Peyer's patch (tissue), 4 donors: Measurements from ENCODE around the gene NAALAD2. TPM values are rescaled to one million over a fixed set of nuclear protein-coding genes. Genes with fewer than 3 reads are reported as not detected.

Experiments
- DNase-seq, 3 donors: peaks; one replicate each; pipeline ENCODE4 v3.0.0-alpha.2; 2017 to 2019
- H3K27ac ChIP-seq, 4 donors: fragments of 200-600 bp; sonication (generic); one replicate each; pipeline ENCODE4 v1.5.1; 2016 to 2019
- H3K27me3 ChIP-seq, 2 donors: fragments of 200-600 bp; sonication (generic); one replicate each; pipeline ENCODE4 v1.5.1; 2019
- H3K36me3 ChIP-seq, 3 donors: fragments of 200-600 bp; sonication (generic); one replicate each; pipeline ENCODE4 v1.5.1; 2016 to 2019
- H3K4me1 ChIP-seq, 4 donors: fragments of 200-600 bp; sonication (generic); one replicate each; pipeline ENCODE4 v1.5.1; 2016 to 2019
- H3K4me3 ChIP-seq, 4 donors: fragments of 200-600 bp; sonication (generic); 1 replicate in 3 of 4; 2 replicates in 1 of 4; pipeline ENCODE4 v1.5.1; 2016 to 2019; ENCODE audit warnings: mild to moderate bottlenecking in 1 of 4
- H3K9me3 ChIP-seq, 4 donors: fragments of 200-600 bp; sonication (generic); one replicate each; pipeline ENCODE4 v1.5.1; 2016 to 2019; ENCODE audit warnings: mild to moderate bottlenecking in 1 of 4
- POLR2A ChIP-seq, 2 donors: fragments of 450-650 bp; IDR thresholded peaks; one replicate each; pipeline ENCODE4 v1.5.1; 2017; ENCODE audit warnings: antibody characterized with exemption in 2 of 2, mild to moderate bottlenecking in 2 of 2, moderate library complexity in 2 of 2
- total RNA-seq, 4 donors: library from RNA; depleted of rRNA; stranded (reverse); fragments of >200 nt; gene quantifications; one replicate each; pipeline ENCODE4 v1.1.0, GENCODE V29; 2016
- TF ChIP-seq, protein P1 (sequence below), 6 experiments: fragments of 450-650 bp in 4 of 6; fragments of 200-600 bp in 2 of 6; sonication (generic) in 1 of 6; IDR thresholded peaks; one replicate each; pipeline ENCODE4 v1.5.1; 2017 to 2019; ENCODE audit warnings: antibody characterized with exemption in 6 of 6, mild to moderate bottlenecking in 3 of 6, moderate library complexity in 1 of 6

Gene NAALAD2
- total RNA-seq, 4 donors from 2014 or later, result 1.7 to 7.0 (median 4.2) TPM; not detected in 1

DNA sequence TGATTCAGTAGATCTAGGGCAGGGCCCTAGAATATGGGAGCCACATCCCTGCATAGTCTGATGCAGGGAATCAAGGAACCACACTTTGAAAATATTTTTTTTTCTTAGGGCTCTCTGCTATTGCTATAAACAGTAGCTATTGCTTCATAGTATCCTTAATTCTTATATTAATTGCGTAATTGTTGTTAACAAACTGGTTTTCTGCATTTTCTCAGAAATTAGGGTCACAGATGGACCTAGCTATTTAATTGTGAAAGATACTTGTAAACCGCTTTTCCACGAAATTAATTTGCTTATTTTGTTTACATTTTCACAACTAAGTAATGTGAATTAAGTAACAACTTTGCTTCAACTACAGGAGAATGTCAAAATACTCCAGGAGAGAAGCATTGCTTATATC is 34.1 kb downstream of the NAALAD2 start:
- no peak for DNase-seq
- no peak overlapping the region for H3K4me3 ChIP-seq
- H3K36me3 ChIP-seq, result no peaks in the 10 kb centered on the region
- no peak overlapping the region for H3K27ac ChIP-seq
- TF ChIP-seq, protein P1, sequence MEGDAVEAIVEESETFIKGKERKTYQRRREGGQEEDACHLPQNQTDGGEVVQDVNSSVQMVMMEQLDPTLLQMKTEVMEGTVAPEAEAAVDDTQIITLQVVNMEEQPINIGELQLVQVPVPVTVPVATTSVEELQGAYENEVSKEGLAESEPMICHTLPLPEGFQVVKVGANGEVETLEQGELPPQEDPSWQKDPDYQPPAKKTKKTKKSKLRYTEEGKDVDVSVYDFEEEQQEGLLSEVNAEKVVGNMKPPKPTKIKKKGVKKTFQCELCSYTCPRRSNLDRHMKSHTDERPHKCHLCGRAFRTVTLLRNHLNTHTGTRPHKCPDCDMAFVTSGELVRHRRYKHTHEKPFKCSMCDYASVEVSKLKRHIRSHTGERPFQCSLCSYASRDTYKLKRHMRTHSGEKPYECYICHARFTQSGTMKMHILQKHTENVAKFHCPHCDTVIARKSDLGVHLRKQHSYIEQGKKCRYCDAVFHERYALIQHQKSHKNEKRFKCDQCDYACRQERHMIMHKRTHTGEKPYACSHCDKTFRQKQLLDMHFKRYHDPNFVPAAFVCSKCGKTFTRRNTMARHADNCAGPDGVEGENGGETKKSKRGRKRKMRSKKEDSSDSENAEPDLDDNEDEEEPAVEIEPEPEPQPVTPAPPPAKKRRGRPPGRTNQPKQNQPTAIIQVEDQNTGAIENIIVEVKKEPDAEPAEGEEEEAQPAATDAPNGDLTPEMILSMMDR (IDR thresholded peaks at IDR 0.05), result no peak
- TF ChIP-seq POLR2A (IDR thresholded peaks at IDR 0.05), result no peak
- H3K9me3 ChIP-seq, result no peaks in the 10 kb centered on the region
- H3K27me3 ChIP-seq, result no peaks in the 10 kb centered on the region
- no peaks in the 10 kb centered on the region for H3K4me1 ChIP-seq

DNA sequence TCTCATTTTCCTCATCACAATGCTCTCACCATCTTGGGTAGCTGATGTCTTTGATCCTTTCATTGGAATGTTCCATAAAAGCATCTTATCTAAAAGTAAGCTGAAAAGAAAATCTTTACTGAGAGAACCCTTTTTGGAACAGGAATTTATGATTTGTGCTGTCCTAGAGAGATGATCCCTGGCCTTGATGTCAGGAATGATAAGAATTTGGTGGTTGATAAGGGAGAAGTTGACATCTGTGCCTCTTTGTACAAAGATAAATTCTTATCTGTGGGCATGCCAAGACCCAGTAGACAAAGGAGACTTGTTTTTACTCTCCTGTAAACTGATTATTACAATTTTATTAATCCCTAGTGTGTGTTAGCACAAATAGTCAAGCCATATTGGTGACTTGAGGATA is 36.9 kb downstream of the NAALAD2 start:
- Histone ChIP-seq H3K4me1 (no peaks in the 10 kb centered on the region), H3K9me3 (no peaks in the 10 kb centered on the region), H3K4me3 (no peak overlapping the region), H3K36me3 (no peaks in the 10 kb centered on the region), H3K27ac (no peak overlapping the region), H3K27me3 (no peaks in the 10 kb centered on the region)
- no peak for TF ChIP-seq POLR2A (IDR thresholded peaks at IDR 0.05)
- TF ChIP-seq, protein P1 (IDR thresholded peaks at IDR 0.05), result no peak
- no peak for DNase-seq

DNA sequence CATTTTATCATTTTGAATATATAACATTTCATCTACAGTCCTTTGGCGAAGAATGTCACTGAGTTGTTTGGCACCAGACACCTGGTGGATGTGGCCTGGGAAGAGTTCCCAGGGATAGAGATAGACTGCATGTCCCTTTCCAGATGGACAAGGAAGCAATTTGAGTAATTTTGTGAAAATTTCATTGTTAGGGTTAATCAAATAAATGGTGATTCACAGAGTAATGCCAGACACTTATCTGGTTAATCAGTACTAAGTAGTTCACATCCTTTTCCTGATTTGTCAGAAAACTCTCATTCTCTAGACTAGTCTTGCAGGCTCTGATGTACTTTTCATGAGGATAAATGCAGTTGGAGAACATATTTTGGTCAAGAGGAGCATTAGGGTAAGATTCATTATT is 41.6 kb downstream of the NAALAD2 start:
- no peak overlapping the region for H3K27ac ChIP-seq
- no peaks in the 10 kb centered on the region for H3K9me3 ChIP-seq
- DNase-seq, result no peak
- H3K36me3 ChIP-seq, result no peaks in the 10 kb centered on the region
- H3K27me3 ChIP-seq, result no peaks in the 10 kb centered on the region
- TF ChIP-seq POLR2A (IDR thresholded peaks at IDR 0.05), result no peak
- TF ChIP-seq, protein P1 (IDR thresholded peaks at IDR 0.05), result no peak
- no peaks in the 10 kb centered on the region for H3K4me1 ChIP-seq
- H3K4me3 ChIP-seq, result no peak overlapping the region

DNA sequence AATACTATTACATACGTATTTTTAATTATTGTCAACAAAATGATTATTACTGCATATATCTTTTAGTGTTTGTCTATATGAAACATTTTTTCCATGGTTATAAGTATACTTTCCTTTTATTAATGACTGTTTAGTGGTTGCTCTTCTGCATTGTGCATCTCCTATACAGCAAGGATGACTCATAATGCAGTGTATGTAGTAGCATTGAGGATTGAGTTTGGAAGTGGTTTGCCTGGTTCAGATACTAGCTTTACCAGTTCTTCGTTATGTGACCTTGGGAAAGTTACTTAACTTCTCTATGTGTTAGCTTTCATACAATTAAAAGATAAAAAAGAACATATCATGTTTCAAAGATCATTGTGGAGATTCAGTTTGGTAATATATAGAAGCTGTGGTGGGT is 44.3 kb downstream of the NAALAD2 start:
- H3K9me3 ChIP-seq, result no peaks in the 10 kb centered on the region
- H3K27ac ChIP-seq, result no peak overlapping the region
- H3K27me3 ChIP-seq, result no peaks in the 10 kb centered on the region
- H3K36me3 ChIP-seq, result no peaks in the 10 kb centered on the region
- TF ChIP-seq, protein P1 (IDR thresholded peaks at IDR 0.05), result no peak
- no peak for TF ChIP-seq POLR2A (IDR thresholded peaks at IDR 0.05)
- H3K4me3 ChIP-seq, result no peak overlapping the region
- no peaks in the 10 kb centered on the region for H3K4me1 ChIP-seq
- DNase-seq, result no peak

DNA sequence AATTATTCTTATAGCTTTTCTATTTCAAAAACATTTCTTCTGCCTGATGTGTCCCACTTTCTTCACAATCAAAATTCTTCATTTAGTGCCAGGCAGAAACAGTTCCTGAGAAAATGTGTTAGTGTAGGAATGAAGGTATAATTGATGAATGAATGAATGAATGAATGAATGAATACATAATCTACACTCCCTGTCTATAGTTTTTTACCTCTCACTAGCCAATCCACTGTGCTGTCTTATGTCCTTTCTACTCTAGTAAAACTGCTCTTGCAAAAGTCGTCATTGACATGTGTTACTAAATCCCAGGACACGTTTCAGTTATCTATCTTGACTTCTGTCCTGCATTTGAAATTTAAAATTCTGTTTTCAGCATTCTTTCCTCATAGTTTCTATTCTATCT is 45.5 kb downstream of the NAALAD2 start:
- Histone ChIP-seq H3K4me3 (no peak overlapping the region), H3K9me3 (no peaks in the 10 kb centered on the region), H3K36me3 (no peaks in the 10 kb centered on the region), H3K27ac (no peak overlapping the region), H3K4me1 (no peaks in the 10 kb centered on the region), H3K27me3 (no peaks in the 10 kb centered on the region)
- no peak for TF ChIP-seq POLR2A (IDR thresholded peaks at IDR 0.05)
- TF ChIP-seq, protein P1 (IDR thresholded peaks at IDR 0.05), result no peak
- DNase-seq, result no peak

DNA sequence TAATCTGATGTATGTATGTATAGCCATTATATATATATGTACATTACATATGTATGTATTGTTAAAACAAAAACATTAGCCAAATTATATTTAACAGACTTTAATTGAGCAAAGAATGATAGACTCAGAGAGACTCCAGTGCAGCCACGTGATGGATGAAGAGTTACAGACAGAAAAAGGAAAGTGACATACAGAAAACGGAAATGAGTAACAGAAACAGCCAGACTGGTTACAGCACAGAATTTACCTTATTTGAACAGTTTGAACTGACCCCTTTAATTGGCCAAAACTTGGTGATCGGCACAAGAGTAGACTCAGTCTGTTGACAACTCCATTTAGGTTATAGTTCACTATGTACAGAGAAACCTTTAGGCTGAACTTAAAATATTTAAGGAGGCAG is 53.4 kb downstream of the NAALAD2 start:
- TF ChIP-seq, protein P1 (IDR thresholded peaks at IDR 0.05), result no peak
- no peak for TF ChIP-seq POLR2A (IDR thresholded peaks at IDR 0.05)
- H3K4me3 ChIP-seq, result no peak overlapping the region
- DNase-seq, result no peak
- no peaks in the 10 kb centered on the region for H3K27me3 ChIP-seq
- H3K36me3 ChIP-seq, result no peaks in the 10 kb centered on the region
- H3K9me3 ChIP-seq, result no peaks in the 10 kb centered on the region
- no peak overlapping the region for H3K27ac ChIP-seq
- H3K4me1 ChIP-seq, result no peaks in the 10 kb centered on the region
